ENCODE results near the gene YTHDF1. TPM values are rescaled to one million over a fixed set of nuclear protein-coding genes. Genes with fewer than 3 reads are reported as not detected.

YTHDF1 gene
- polyA plus RNA-seq, 12 donors: 25.5 to 32.0 (median 29.7) TPM; not detected in 1

Other genes with a start within 250 kb of the YTHDF1 start
- under 1 TPM in 1 of 12 donors, not detected in 11; 0.16 TPM for gene BHLHE23, start 209.2 kb downstream of the YTHDF1 start, polyA plus RNA-seq (ENCODE audit: insufficient read length in 12 of 12)
- gene BIRC7, start 19.8 kb upstream of the YTHDF1 start, polyA plus RNA-seq (ENCODE audit: insufficient read length in 12 of 12): under 1 TPM in 6 of 12 donors, not detected in 6; 0.16 to 0.72 (median 0.26) TPM
- gene NKAIN4, start 38.3 kb upstream of the YTHDF1 start, polyA plus RNA-seq (ENCODE audit: insufficient read length in 12 of 12): 10 to 100 TPM in 11 of 12 donors, not detected in 1; 15.3 to 34.7 (median 26.2) TPM
- 100 to 1,000 TPM in 1 of 12 donors, 10 to 100 TPM in 10, not detected in 1; 60.2 to 117 (median 69.1) TPM for gene ARFGAP1, start 56.7 kb upstream of the YTHDF1 start, polyA plus RNA-seq (ENCODE audit: insufficient read length in 12 of 12)
- 10 to 100 TPM in 2 of 12 donors, 1 to 10 TPM in 9, not detected in 1; 2.9 to 12.9 (median 4.7) TPM for gene COL20A1, start 77.1 kb upstream of the YTHDF1 start, polyA plus RNA-seq (ENCODE audit: insufficient read length in 12 of 12)
- gene CHRNA4, start 145.2 kb upstream of the YTHDF1 start, polyA plus RNA-seq (ENCODE audit: insufficient read length in 12 of 12): 1 to 10 TPM in 6 of 12 donors, under 1 TPM in 4, not detected in 2; 0.22 to 2.5 (median 1.1) TPM